ENCODE data around the gene HSH2D. TPM values are rescaled to one million over a fixed set of nuclear protein-coding genes. Genes with fewer than 3 reads are reported as not detected.
A peak's percentile ranks its signal among the peaks of the same experiment; 100 is the strongest.

Gene HSH2D
- total RNA-seq, 6 experiments from 2014 or later = not detected

- Mint-ChIP-seq H3K9me3 (no peaks in the 10 kb centered on the region), H3K4me3 (no peak overlapping the region), H3K4me1 (ENCODE audit: low read depth) (no peaks in the 10 kb centered on the region), H3K27ac (no peak overlapping the region), H3K27me3 (ENCODE audit: insufficient read depth) (peaks cover 10% of the 10 kb centered on the region), H3K36me3 (ENCODE audit: low read depth) (no peaks in the 10 kb centered on the region)
- no peak for TF ChIP-seq CTCF (IDR thresholded peaks at IDR 0.05)
- DNase-seq = no peak
These were observed 11.1 kb downstream of the HSH2D start for GRCh38 chr19:16154557-16154956.

- no peak for TF ChIP-seq CTCF (IDR thresholded peaks at IDR 0.05)
- Mint-ChIP-seq H3K27ac (no peak overlapping the region), H3K4me3 (no peak overlapping the region), H3K36me3 (ENCODE audit: low read depth) (no peaks in the 10 kb centered on the region), H3K4me1 (ENCODE audit: low read depth) (no peaks in the 10 kb centered on the region), H3K9me3 (no peaks in the 10 kb centered on the region), H3K27me3 (ENCODE audit: insufficient read depth) (peaks cover 10% of the 10 kb centered on the region)
- no peak for DNase-seq
These were observed 11.6 kb downstream of the HSH2D start for GRCh38 chr19:16155128-16155527.

GRCh38 chr19:16156904-16157303, 13.4 kb downstream of the HSH2D start:
- Mint-ChIP-seq H3K27ac (no peak overlapping the region), H3K4me3 (no peak overlapping the region), H3K27me3 (ENCODE audit: insufficient read depth) (peaks cover 8% of the 10 kb centered on the region), H3K36me3 (ENCODE audit: low read depth) (no peaks in the 10 kb centered on the region), H3K4me1 (ENCODE audit: low read depth) (peaks cover 15% of the 10 kb centered on the region), H3K9me3 (no peaks in the 10 kb centered on the region)
- no peak for DNase-seq
- no peak for TF ChIP-seq CTCF (IDR thresholded peaks at IDR 0.05)

- no peaks in the 10 kb centered on the region for H3K9me3 Mint-ChIP-seq
- H3K4me3 Mint-ChIP-seq = no peak overlapping the region
- H3K27ac Mint-ChIP-seq = no peak overlapping the region
- TF ChIP-seq CTCF (IDR thresholded peaks at IDR 0.05) = no peak
- DNase-seq = no peak
- H3K27me3 Mint-ChIP-seq (ENCODE audit: insufficient read depth) = peaks cover 8% of the 10 kb centered on the region
- H3K36me3 Mint-ChIP-seq (ENCODE audit: low read depth) = no peaks in the 10 kb centered on the region
- peaks cover 18% of the 10 kb centered on the region for H3K4me1 Mint-ChIP-seq (ENCODE audit: low read depth)
These were observed 14.1 kb downstream of the HSH2D start for GRCh38 chr19:16157601-16158000.

GRCh38 chr19:16159655-16160054, 16.2 kb downstream of the HSH2D start:
- Mint-ChIP-seq H3K4me1 (ENCODE audit: low read depth) (peaks cover 18% of the 10 kb centered on the region), H3K27me3 (ENCODE audit: insufficient read depth) (peaks cover 6% of the 10 kb centered on the region), H3K9me3 (no peaks in the 10 kb centered on the region), H3K4me3 (no peak overlapping the region), H3K27ac (no peak overlapping the region), H3K36me3 (ENCODE audit: low read depth) (no peaks in the 10 kb centered on the region)
- no peak for TF ChIP-seq CTCF (IDR thresholded peaks at IDR 0.05)
- DNase-seq = no peak

- Mint-ChIP-seq H3K9me3 (no peaks in the 10 kb centered on the region), H3K4me3 (peak overlapping the region; percentile 75; the same call in 1 of the 2 replicates)
- TF ChIP-seq CTCF (IDR thresholded peaks at IDR 0.05) = no peak
These were observed 17.0 kb downstream of the HSH2D start for GRCh38 chr19:16160445-16160942.

More at GRCh38 chr19:16160445-16160942, 17.0 kb downstream of the HSH2D start:
- no peak for DNase-seq
- peaks cover 4% of the 10 kb centered on the region for H3K27me3 Mint-ChIP-seq (ENCODE audit: insufficient read depth)
- H3K36me3 Mint-ChIP-seq (ENCODE audit: low read depth) = no peaks in the 10 kb centered on the region
- H3K27ac Mint-ChIP-seq = peak overlapping the region; percentile 91
- H3K4me1 Mint-ChIP-seq (ENCODE audit: low read depth) = peaks cover 18% of the 10 kb centered on the region
